ENCODE measurements around the gene SH3GLB1. TPM values are rescaled to one million over a fixed set of nuclear protein-coding genes. Genes with fewer than 3 reads are reported as not detected.

The SH3GLB1 gene
- total and polyA plus RNA-seq, 9 of the 15 experiments (the other 6 are each of a cell fraction or from before 2014, with no cell fraction given) = 8.6 to 34.2 (median 24.2) TPM

DNA sequence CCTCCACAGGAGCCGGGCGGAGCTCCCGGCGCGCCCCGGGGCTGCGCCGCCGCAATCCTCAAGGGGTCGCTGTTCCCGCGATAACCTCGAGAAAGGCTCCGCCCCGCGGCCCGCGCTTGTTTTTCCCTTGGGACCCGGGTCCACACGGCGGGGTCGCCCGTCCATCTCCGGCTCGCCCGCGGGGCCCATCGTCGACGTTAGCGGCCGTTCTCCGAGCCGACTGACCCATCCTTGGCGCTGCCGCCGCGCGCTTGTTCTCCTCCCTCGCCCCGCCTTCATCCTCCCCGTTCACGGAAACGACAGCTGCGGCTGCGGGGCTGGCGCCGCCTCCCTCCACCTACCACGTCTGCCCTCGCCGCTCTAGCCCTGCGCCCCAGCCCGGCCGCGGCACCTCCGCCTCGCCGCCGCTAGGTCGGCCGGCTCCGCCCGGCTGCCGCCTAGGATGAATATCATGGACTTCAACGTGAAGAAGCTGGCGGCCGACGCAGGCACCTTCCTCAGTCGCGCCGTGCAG is at the start of gene SH3GLB1 (continued):
- TF ChIP-seq, protein P1, sequence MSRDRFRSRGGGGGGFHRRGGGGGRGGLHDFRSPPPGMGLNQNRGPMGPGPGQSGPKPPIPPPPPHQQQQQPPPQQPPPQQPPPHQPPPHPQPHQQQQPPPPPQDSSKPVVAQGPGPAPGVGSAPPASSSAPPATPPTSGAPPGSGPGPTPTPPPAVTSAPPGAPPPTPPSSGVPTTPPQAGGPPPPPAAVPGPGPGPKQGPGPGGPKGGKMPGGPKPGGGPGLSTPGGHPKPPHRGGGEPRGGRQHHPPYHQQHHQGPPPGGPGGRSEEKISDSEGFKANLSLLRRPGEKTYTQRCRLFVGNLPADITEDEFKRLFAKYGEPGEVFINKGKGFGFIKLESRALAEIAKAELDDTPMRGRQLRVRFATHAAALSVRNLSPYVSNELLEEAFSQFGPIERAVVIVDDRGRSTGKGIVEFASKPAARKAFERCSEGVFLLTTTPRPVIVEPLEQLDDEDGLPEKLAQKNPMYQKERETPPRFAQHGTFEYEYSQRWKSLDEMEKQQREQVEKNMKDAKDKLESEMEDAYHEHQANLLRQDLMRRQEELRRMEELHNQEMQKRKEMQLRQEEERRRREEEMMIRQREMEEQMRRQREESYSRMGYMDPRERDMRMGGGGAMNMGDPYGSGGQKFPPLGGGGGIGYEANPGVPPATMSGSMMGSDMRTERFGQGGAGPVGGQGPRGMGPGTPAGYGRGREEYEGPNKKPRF (IDR thresholded peaks at IDR 0.05; ENCODE audit: low read depth, low read length) = no peak
- TF ChIP-seq ZNF253 (CRISPR knock-in tag; conservative IDR thresholded peaks at IDR 0.05) (no peak), PCBP1 (IDR thresholded peaks at IDR 0.05; ENCODE audit: low read depth, low read length, poor library complexity, severe bottlenecking) (peak; percentile 22), EWSR1 (IDR thresholded peaks at IDR 0.05; ENCODE audit: borderline replicate concordance, low read depth, partially characterized antibody) (no peak), ZSCAN32 (CRISPR knock-in tag; IDR thresholded peaks at IDR 0.05) (no peak), ZNF146 (CRISPR knock-in tag; IDR thresholded peaks at IDR 0.05; ENCODE audit: unreplicated experiment) (no peak), PRDM10 (IDR thresholded peaks at IDR 0.05; ENCODE audit: partially characterized antibody) (peak; percentile 40), LCOR (CRISPR knock-in tag; IDR thresholded peaks at IDR 0.05) (peak; percentile 22; the same call in 1 of the 2 replicates), STAT5B (CRISPR knock-in tag; IDR thresholded peaks at IDR 0.05) (no peak), ZNF57 (CRISPR knock-in tag; IDR thresholded peaks at IDR 0.05) (no peak)
- TF ChIP-seq, protein P2, sequence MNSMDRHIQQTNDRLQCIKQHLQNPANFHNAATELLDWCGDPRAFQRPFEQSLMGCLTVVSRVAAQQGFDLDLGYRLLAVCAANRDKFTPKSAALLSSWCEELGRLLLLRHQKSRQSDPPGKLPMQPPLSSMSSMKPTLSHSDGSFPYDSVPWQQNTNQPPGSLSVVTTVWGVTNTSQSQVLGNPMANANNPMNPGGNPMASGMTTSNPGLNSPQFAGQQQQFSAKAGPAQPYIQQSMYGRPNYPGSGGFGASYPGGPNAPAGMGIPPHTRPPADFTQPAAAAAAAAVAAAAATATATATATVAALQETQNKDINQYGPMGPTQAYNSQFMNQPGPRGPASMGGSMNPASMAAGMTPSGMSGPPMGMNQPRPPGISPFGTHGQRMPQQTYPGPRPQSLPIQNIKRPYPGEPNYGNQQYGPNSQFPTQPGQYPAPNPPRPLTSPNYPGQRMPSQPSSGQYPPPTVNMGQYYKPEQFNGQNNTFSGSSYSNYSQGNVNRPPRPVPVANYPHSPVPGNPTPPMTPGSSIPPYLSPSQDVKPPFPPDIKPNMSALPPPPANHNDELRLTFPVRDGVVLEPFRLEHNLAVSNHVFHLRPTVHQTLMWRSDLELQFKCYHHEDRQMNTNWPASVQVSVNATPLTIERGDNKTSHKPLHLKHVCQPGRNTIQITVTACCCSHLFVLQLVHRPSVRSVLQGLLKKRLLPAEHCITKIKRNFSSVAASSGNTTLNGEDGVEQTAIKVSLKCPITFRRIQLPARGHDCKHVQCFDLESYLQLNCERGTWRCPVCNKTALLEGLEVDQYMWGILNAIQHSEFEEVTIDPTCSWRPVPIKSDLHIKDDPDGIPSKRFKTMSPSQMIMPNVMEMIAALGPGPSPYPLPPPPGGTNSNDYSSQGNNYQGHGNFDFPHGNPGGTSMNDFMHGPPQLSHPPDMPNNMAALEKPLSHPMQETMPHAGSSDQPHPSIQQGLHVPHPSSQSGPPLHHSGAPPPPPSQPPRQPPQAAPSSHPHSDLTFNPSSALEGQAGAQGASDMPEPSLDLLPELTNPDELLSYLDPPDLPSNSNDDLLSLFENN (IDR thresholded peaks at IDR 0.05; ENCODE audit: low read depth in 2 of 2, low read length in 2 of 2) = 0 out of 4 replicates have a peak, but pooled peaks of 1 of the 2 experiments have one; percentile 19
- TF ChIP-seq, protein P3, sequence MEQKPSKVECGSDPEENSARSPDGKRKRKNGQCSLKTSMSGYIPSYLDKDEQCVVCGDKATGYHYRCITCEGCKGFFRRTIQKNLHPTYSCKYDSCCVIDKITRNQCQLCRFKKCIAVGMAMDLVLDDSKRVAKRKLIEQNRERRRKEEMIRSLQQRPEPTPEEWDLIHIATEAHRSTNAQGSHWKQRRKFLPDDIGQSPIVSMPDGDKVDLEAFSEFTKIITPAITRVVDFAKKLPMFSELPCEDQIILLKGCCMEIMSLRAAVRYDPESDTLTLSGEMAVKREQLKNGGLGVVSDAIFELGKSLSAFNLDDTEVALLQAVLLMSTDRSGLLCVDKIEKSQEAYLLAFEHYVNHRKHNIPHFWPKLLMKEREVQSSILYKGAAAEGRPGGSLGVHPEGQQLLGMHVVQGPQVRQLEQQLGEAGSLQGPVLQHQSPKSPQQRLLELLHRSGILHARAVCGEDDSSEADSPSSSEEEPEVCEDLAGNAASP (IDR thresholded peaks at IDR 0.05) = no peak

Data from K562 (cell line).